HG03103 (cell line): ENCODE measurements around the gene RNF169.

Experiments
- ATAC-seq: cut with Tn5 transposase; IDR thresholded peaks from one replicate; pipeline ENCODE4 v1.9.1; 2021; ENCODE audit warnings: low read depth; ENCODE audit not compliant: unreplicated experiment

The RNF169 gene

GRCh38 chr11:74860743-74861142 is 112.1 kb downstream of the RNF169 start:
- no peak for ATAC-seq

DNA sequence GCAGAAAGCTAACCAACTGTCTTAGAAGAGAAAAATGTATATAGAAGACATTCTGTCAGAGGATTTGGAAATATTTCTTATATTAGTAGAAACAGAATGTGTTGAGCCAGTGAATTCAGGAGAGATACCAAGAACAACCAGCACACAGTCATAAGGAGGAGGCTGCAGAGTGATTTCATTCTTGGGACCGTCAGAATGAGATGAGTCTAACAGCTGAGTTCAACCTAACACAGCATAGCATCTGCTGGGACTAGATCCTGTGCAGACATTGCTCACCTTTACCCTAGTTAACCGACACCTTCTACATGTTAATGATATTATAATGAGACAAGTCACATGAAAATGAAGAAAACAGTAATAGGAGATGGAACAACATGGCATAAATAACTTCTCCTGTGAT is 114.8 kb downstream of the RNF169 start:
- no peak for ATAC-seq

- ATAC-seq = no peak
Measured at GRCh38 chr11:74866557-74866956, 117.9 kb downstream of the RNF169 start.

GRCh38 chr11:74870485-74870884 is 121.8 kb downstream of the RNF169 start:
- ATAC-seq = no peak

DNA sequence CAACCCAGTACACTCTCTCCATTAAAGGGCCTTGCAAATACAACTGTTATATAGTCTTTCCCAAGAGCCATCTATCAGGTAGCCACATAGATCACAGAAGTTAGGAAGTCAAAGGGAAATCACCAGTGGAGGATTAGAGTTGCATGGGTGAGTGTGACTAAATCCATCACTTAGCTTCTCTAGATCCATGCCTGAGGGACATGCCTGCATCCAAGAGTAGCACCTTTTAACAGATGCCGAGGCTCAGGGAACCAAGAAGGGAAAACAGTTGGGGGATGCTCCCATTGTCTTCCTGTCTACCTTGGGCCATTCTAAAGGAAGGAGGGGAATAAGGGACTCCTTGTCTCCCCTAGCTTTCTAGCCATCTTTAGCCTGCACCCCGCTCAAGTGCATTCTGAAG is 122.4 kb downstream of the RNF169 start:
- ATAC-seq = no peak

DNA sequence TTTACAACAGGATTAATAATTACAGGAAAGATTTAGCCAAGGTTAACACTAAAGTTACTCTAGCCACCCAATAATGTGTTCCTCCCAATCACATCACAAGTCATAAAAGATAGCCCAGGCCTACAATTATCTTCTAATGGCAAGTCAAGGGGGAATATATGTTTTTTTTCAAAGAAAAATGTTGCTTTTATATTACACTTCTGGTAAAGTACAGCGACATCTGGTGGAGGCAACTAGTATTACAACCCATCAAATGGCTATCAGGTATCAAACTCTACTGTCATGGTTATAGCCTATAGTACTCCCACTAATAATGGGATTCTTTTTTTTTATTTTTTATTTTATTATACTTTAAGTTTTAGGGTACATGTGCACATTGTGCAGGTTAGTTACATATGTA is 128.5 kb downstream of the RNF169 start:
- no peak for ATAC-seq
